Thyroid gland (tissue), 4 donors: ENCODE measurements around the gene COL23A1. TPM values are rescaled to one million over a fixed set of nuclear protein-coding genes. Genes with fewer than 3 reads are reported as not detected.

Experiments
- DNase-seq, 2 donors: peaks; one replicate each; pipeline ENCODE4 v3.0.0-alpha.2; 2019
- H3K27ac ChIP-seq, 3 donors: fragments of 200-600 bp; sonication (generic); 1 replicate in 2 of 3; 2 replicates in 1 of 3; pipeline ENCODE4 v1.5.1; 2016 to 2019; ENCODE audit warnings: mild to moderate bottlenecking in 1 of 3, moderate library complexity in 1 of 3
- H3K27me3 ChIP-seq: fragments of 200-600 bp; sonication (generic); one replicate; pipeline ENCODE4 v1.5.1; 2019
- H3K36me3 ChIP-seq, 2 donors: fragments of 200-600 bp; sonication (generic); one replicate each; pipeline ENCODE4 v1.5.1; 2016 to 2019
- H3K4me1 ChIP-seq, 2 donors: fragments of 200-600 bp; sonication (generic); one replicate each; pipeline ENCODE4 v1.5.1; 2017 to 2019
- H3K4me3 ChIP-seq, 3 donors: fragments of 200-600 bp; sonication (generic); replicated peaks in 1 of 3; 1 replicate in 2 of 3; 2 replicates in 1 of 3; pipeline ENCODE4 v1.5.1; 2016; ENCODE audit warnings: mild to moderate bottlenecking in 1 of 3
- H3K9me3 ChIP-seq: fragments of 200-600 bp; sonication (generic); one replicate; pipeline ENCODE4 v1.5.1; 2017
- POLR2A ChIP-seq, 2 donors: fragments of 450-650 bp; IDR thresholded peaks; one replicate each; pipeline ENCODE4 v1.6.1; 2017; ENCODE audit warnings: antibody characterized with exemption in 2 of 2, mild to moderate bottlenecking in 2 of 2, moderate library complexity in 1 of 2
- WGBS, 2 donors: methylation state at CpG; one replicate each; pipeline ENCODE4 v1.1.5; 2017; 5-methylcytosine and 5-hydroxymethylcytosine counted together
- intact Hi-C: fragments of 100-400 bp; cut with DNase I; formaldehyde crosslinking; loops from one replicate; pipeline ENCODE4 v1.15.1; 2023
- total RNA-seq, 4 donors: library from RNA; depleted of rRNA; stranded (reverse); fragments of >200 nt; gene quantifications; one replicate each; pipeline ENCODE4 v1.2.3, GENCODE V29; 2016
- TF ChIP-seq, protein P1 (sequence below), 6 experiments: fragments of 200-600 bp in 3 of 6; fragments of 450-650 bp in 3 of 6; sonication (generic) in 3 of 6; IDR thresholded peaks; one replicate each; pipeline ENCODE4 v1.5.1; 2016 to 2019; ENCODE audit warnings: antibody characterized with exemption in 6 of 6, mild to moderate bottlenecking in 2 of 6, inconsistent platforms in 1 of 6, moderate library complexity in 1 of 6

COL23A1 gene
- total RNA-seq, 4 donors from 2014 or later = 76.6 to 108 (median 95.7) TPM

DNA sequence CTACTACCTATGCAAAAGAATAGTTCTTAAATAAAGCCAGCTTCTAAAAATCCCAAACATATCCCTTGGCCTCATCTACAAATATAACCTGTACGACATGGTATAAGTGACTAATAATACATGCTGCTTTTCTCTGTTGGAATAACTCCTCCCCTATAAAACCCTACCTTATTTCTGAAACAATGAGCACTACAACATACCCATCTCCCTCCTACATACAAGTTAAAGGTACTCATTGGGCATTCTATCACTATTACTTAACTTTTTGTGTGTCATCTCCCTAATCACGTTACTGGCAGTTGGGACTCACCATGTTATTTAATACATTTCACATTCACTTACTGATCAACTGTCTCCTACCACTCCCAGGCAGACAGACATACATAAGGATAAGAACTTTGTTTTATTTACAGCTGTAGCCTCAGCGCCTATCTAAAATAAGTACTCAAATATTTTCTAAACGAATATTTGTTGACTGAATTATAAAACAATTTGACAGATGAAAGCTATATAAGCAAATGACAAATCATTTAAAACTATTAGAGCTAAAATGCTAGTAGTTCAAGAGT, 32.6 kb upstream of the COL23A1 start:
- Histone ChIP-seq H3K27me3 (no peaks in the 10 kb centered on the region), H3K4me1 (peaks cover 23 to 27% of the 10 kb centered on the region in 2 donors), H3K36me3 (peaks cover 13 to 31% of the 10 kb centered on the region in 2 donors), H3K9me3 (no peaks in the 10 kb centered on the region), H3K27ac (no peak overlapping the region), H3K4me3 (no peak overlapping the region)
- 87 to 91% methylated on average over 4 of the region's 4 CpGs for WGBS, 2 donors
- intact Hi-C loops = no loop called here
- no peak for DNase-seq
- no peak for TF ChIP-seq POLR2A (IDR thresholded peaks at IDR 0.05)
- TF ChIP-seq, protein P1, sequence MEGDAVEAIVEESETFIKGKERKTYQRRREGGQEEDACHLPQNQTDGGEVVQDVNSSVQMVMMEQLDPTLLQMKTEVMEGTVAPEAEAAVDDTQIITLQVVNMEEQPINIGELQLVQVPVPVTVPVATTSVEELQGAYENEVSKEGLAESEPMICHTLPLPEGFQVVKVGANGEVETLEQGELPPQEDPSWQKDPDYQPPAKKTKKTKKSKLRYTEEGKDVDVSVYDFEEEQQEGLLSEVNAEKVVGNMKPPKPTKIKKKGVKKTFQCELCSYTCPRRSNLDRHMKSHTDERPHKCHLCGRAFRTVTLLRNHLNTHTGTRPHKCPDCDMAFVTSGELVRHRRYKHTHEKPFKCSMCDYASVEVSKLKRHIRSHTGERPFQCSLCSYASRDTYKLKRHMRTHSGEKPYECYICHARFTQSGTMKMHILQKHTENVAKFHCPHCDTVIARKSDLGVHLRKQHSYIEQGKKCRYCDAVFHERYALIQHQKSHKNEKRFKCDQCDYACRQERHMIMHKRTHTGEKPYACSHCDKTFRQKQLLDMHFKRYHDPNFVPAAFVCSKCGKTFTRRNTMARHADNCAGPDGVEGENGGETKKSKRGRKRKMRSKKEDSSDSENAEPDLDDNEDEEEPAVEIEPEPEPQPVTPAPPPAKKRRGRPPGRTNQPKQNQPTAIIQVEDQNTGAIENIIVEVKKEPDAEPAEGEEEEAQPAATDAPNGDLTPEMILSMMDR (IDR thresholded peaks at IDR 0.05) = no peak

DNA sequence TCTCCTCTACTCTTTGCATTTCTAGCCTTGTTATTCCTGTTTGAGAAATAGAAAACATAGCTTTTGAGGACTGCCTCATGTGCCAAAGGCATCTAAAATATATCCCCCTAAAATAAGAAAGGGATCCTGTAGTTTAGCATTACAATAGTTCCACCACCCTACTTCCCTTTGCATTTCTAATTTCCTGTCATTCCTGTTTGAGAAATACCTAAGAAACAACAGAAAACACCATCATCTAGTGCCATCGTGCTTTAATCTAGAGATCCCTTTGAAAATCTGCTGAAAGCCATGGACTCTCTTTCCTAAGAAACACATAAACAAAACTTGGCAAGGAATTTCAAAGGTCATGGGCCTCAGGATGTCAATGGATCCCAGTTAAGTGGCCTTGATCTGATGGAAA, 29.2 kb upstream of the COL23A1 start:
- TF ChIP-seq, protein P1 (IDR thresholded peaks at IDR 0.05) = no peak
- no peak for TF ChIP-seq POLR2A (IDR thresholded peaks at IDR 0.05)
- DNase-seq = no peak
- H3K27ac ChIP-seq = no peak overlapping the region
- peaks cover 43 to 62% of the 10 kb centered on the region in 2 donors for H3K36me3 ChIP-seq
- 45 to 50% methylated on average over 1 of the region's 1 CpG for WGBS, 2 donors
- H3K27me3 ChIP-seq = no peaks in the 10 kb centered on the region
- no peaks in the 10 kb centered on the region for H3K9me3 ChIP-seq
- intact Hi-C loops = no loop called here
- peaks cover 14 to 18% of the 10 kb centered on the region in 2 donors for H3K4me1 ChIP-seq
- no peak overlapping the region for H3K4me3 ChIP-seq

DNA sequence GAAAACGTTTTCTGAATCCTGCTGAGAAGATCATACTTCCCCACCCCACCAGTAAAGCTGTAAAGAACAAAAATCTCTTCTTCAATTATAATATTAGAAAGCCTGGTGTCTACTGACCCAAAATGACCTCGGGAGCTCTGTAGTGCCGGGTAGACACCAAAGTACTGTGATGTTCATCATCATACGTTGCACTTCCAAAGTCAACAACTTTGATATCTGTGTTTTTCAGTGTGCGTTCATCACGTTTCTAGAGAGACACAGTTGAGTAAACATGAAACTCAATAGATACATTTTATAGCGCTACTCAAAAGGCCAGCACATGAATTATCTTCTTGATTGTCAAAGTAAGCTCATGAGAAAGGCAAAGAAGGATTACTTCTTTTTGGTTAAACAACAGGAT, 22.1 kb upstream of the COL23A1 start:
- no peak overlapping the region for H3K27ac ChIP-seq
- H3K4me1 ChIP-seq = no peaks in the 10 kb centered on the region
- no peaks in the 10 kb centered on the region for H3K9me3 ChIP-seq
- H3K36me3 ChIP-seq = peaks cover 80 to 85% of the 10 kb centered on the region in 2 donors
- no peak for DNase-seq
- no peak for TF ChIP-seq POLR2A (IDR thresholded peaks at IDR 0.05)
- TF ChIP-seq, protein P1 (IDR thresholded peaks at IDR 0.05) = no peak
- WGBS, 2 donors = 75 to 82% methylated on average over 7 of the region's 7 CpGs
- intact Hi-C loops = no loop called here
- no peaks in the 10 kb centered on the region for H3K27me3 ChIP-seq
- no peak overlapping the region for H3K4me3 ChIP-seq

DNA sequence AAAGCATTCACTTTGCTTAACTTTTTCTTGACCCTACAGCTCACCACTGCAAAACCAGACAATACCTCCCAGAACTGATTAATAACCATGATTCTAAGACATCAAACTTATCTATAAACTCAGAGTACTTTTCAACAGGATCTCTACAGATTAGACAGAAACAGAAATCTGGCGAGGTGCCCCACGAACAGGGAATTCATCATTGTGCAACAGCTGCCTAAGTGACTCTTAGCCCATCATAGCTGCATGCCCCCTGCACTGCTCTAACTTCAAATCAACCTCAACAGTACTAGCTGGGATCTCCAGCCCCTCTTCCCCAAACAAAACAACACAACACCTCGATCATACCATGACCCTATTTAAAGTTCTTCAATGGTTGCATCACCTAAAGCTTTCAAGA, 16.1 kb upstream of the COL23A1 start:
- no peak for DNase-seq
- Histone ChIP-seq H3K36me3 (peaks cover 55 to 67% of the 10 kb centered on the region in 2 donors), H3K4me1 (no peaks in the 10 kb centered on the region), H3K4me3 (no peak overlapping the region), H3K9me3 (no peaks in the 10 kb centered on the region), H3K27ac (no peak overlapping the region), H3K27me3 (no peaks in the 10 kb centered on the region)
- WGBS, 2 donors = 75 to 86% methylated on average over 3 of the region's 3 CpGs
- intact Hi-C loops = no loop called here
- no peak for TF ChIP-seq POLR2A (IDR thresholded peaks at IDR 0.05)
- TF ChIP-seq, protein P1 (IDR thresholded peaks at IDR 0.05) = no peak

DNA sequence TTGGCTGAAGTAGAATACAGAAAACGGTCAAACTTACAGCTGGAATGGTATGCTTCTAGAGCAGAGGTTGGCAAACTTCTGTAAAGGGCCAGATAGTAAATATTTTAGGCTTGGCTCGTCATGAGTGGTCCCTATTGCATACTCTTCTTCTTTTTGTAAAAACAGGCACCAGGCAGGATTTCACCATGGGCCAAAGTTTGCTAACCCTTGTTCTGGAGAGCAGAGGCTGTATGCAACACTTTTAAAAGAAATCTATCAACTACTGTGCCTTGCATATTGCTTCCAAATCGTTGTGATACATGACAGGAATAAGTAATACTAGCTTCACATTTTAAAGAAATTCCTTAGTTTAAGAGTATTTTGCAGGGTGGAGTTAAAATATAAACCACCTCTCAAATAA, 15.6 kb upstream of the COL23A1 start:
- no peak overlapping the region for H3K4me3 ChIP-seq
- no peaks in the 10 kb centered on the region for H3K9me3 ChIP-seq
- intact Hi-C loops = no loop called here
- no peak for DNase-seq
- peaks cover 52 to 63% of the 10 kb centered on the region in 2 donors for H3K36me3 ChIP-seq
- TF ChIP-seq, protein P1 (IDR thresholded peaks at IDR 0.05) = no peak
- no peak for TF ChIP-seq POLR2A (IDR thresholded peaks at IDR 0.05)
- no peak overlapping the region for H3K27ac ChIP-seq
- no peaks in the 10 kb centered on the region for H3K4me1 ChIP-seq
- 84 to 85% methylated on average over 3 of the region's 3 CpGs for WGBS, 2 donors
- no peaks in the 10 kb centered on the region for H3K27me3 ChIP-seq
